IgD-negative memory B cell (primary cell): ENCODE results near the gene PACRG. TPM values are rescaled to one million over a fixed set of nuclear protein-coding genes. Genes with fewer than 3 reads are reported as not detected.
A peak's percentile ranks its signal among the peaks of the same experiment; 100 is the strongest.

Experiments
- H3K27ac Mint-ChIP-seq, 3 donors: one replicate each; pipeline ENCODE4 v1.8.0; 2020 to 2022; ENCODE audit warnings: mild to moderate bottlenecking in 3 of 3, mixed read lengths in 3 of 3, moderate library complexity in 1 of 3
- H3K27me3 Mint-ChIP-seq: one replicate; pipeline ENCODE4 v1.8.0; 2021; ENCODE audit warnings: mixed read lengths
- H3K36me3 Mint-ChIP-seq: one replicate; pipeline ENCODE4 v1.8.0; 2020; ENCODE audit warnings: mild to moderate bottlenecking, mixed read lengths
- H3K4me1 Mint-ChIP-seq, 3 donors: one replicate each; pipeline ENCODE4 v1.8.0; 2020 to 2022; ENCODE audit warnings: mixed read lengths in 3 of 3, mild to moderate bottlenecking in 1 of 3
- H3K4me3 Mint-ChIP-seq, 4 donors: one replicate each; pipeline ENCODE4 v1.8.0; 2020 to 2022; ENCODE audit warnings: mild to moderate bottlenecking in 4 of 4, mixed read lengths in 4 of 4, moderate library complexity in 3 of 4
- H3K9me3 Mint-ChIP-seq, 3 donors: one replicate each; pipeline ENCODE4 v1.8.0; 2020 to 2021; ENCODE audit warnings: mixed read lengths in 3 of 3, mild to moderate bottlenecking in 1 of 3
- polyA plus RNA-seq: library from polyadenylated mRNA; unstranded; fragments of 300-500 nt; fragmentation: Illumina TruSeq; gene quantifications from one replicate; pipeline ENCODE4 v1.2.3, GENCODE V29; 2021

Gene PACRG
- polyA plus RNA-seq, 1 donor from 2014 or later: not detected

GRCh38 chr6:163031931-163032330, 304.2 kb downstream of the PACRG start:
- no peaks in the 10 kb centered on the region for H3K4me1 Mint-ChIP-seq
- H3K4me3 Mint-ChIP-seq: no peak overlapping the region
- no peaks in the 10 kb centered on the region for H3K27me3 Mint-ChIP-seq
- H3K36me3 Mint-ChIP-seq: no peaks in the 10 kb centered on the region
- peaks cover 2 to 10% (median 3%) of the 10 kb centered on the region in 3 donors for H3K9me3 Mint-ChIP-seq
- H3K27ac Mint-ChIP-seq: no peak overlapping the region

GRCh38 chr6:163036160-163036645, 308.4 kb downstream of the PACRG start:
- Mint-ChIP-seq H3K36me3 (no peaks in the 10 kb centered on the region), H3K4me1 (no peaks in the 10 kb centered on the region), H3K27ac (no peak overlapping the region), H3K4me3 (no peak overlapping the region), H3K27me3 (no peaks in the 10 kb centered on the region), H3K9me3 (peaks cover 2 to 15% (median 4%) of the 10 kb centered on the region in 3 donors)

GRCh38 chr6:163038317-163038716, 310.5 kb downstream of the PACRG start:
- no peaks in the 10 kb centered on the region for H3K4me1 Mint-ChIP-seq
- no peak overlapping the region for H3K27ac Mint-ChIP-seq
- no peak overlapping the region for H3K4me3 Mint-ChIP-seq
- H3K9me3 Mint-ChIP-seq: peaks cover 0 to 10% (median 4%) of the 10 kb centered on the region in 3 donors
- no peaks in the 10 kb centered on the region for H3K36me3 Mint-ChIP-seq
- no peaks in the 10 kb centered on the region for H3K27me3 Mint-ChIP-seq

- Mint-ChIP-seq H3K4me1 (no peaks in the 10 kb centered on the region), H3K36me3 (no peaks in the 10 kb centered on the region), H3K4me3 (no peak overlapping the region), H3K27ac (no peak overlapping the region), H3K27me3 (no peaks in the 10 kb centered on the region), H3K9me3 (peaks cover 0 to 4% (median 2%) of the 10 kb centered on the region in 3 donors)
These were observed 320.6 kb downstream of the PACRG start for GRCh38 chr6:163048345-163048744.

- no peaks in the 10 kb centered on the region for H3K36me3 Mint-ChIP-seq
- no peaks in the 10 kb centered on the region for H3K27me3 Mint-ChIP-seq
- H3K9me3 Mint-ChIP-seq: peaks cover 0 to 6% (median 4%) of the 10 kb centered on the region in 3 donors
These were observed 326.0 kb downstream of the PACRG start for GRCh38 chr6:163053667-163054344.

GRCh38 chr6:163054641-163055040, 326.9 kb downstream of the PACRG start:
- Mint-ChIP-seq H3K9me3 (peaks cover 0 to 6% (median 4%) of the 10 kb centered on the region in 3 donors), H3K4me1 (no peaks in the 10 kb centered on the region), H3K27me3 (no peaks in the 10 kb centered on the region), H3K36me3 (no peaks in the 10 kb centered on the region), H3K27ac (peak overlapping the region in 1 of 3 donors; percentile 46), H3K4me3 (no peak overlapping the region)

More at GRCh38 chr6:163053667-163054344, 326.0 kb downstream of the PACRG start:
- Mint-ChIP-seq H3K27ac (no peak overlapping the region), H3K4me1 (no peaks in the 10 kb centered on the region), H3K4me3 (no peak overlapping the region)

- H3K27ac Mint-ChIP-seq: no peak overlapping the region
- no peaks in the 10 kb centered on the region for H3K27me3 Mint-ChIP-seq
- peaks cover 2 to 6% (median 4%) of the 10 kb centered on the region in 3 donors for H3K9me3 Mint-ChIP-seq
- H3K36me3 Mint-ChIP-seq: no peaks in the 10 kb centered on the region
- H3K4me1 Mint-ChIP-seq: no peaks in the 10 kb centered on the region
- H3K4me3 Mint-ChIP-seq: no peak overlapping the region
These were observed 329.5 kb downstream of the PACRG start for GRCh38 chr6:163057260-163057659.

GRCh38 chr6:163062790-163063189, 335.0 kb downstream of the PACRG start:
- Mint-ChIP-seq H3K27ac (no peak overlapping the region), H3K4me3 (no peak overlapping the region), H3K27me3 (no peaks in the 10 kb centered on the region), H3K9me3 (peaks cover 0 to 2% (median 2%) of the 10 kb centered on the region in 3 donors), H3K4me1 (no peaks in the 10 kb centered on the region), H3K36me3 (no peaks in the 10 kb centered on the region)

GRCh38 chr6:163063561-163063960, 335.8 kb downstream of the PACRG start:
- H3K4me3 Mint-ChIP-seq: no peak overlapping the region
- H3K9me3 Mint-ChIP-seq: peaks cover 0 to 3% (median 2%) of the 10 kb centered on the region in 3 donors
- no peak overlapping the region for H3K27ac Mint-ChIP-seq
- H3K27me3 Mint-ChIP-seq: no peaks in the 10 kb centered on the region
- H3K4me1 Mint-ChIP-seq: no peaks in the 10 kb centered on the region
- no peaks in the 10 kb centered on the region for H3K36me3 Mint-ChIP-seq

GRCh38 chr6:163064397-163064796, 336.6 kb downstream of the PACRG start:
- H3K36me3 Mint-ChIP-seq: no peaks in the 10 kb centered on the region
- H3K27ac Mint-ChIP-seq: no peak overlapping the region
- no peaks in the 10 kb centered on the region for H3K27me3 Mint-ChIP-seq
- no peaks in the 10 kb centered on the region for H3K4me1 Mint-ChIP-seq
- H3K9me3 Mint-ChIP-seq: peaks cover 0 to 4% (median 2%) of the 10 kb centered on the region in 3 donors
- no peak overlapping the region for H3K4me3 Mint-ChIP-seq

GRCh38 chr6:163066200-163066599, 338.4 kb downstream of the PACRG start:
- Mint-ChIP-seq H3K27ac (no peak overlapping the region), H3K9me3 (peaks cover 0 to 4% (median 2%) of the 10 kb centered on the region in 3 donors), H3K4me3 (no peak overlapping the region), H3K36me3 (no peaks in the 10 kb centered on the region), H3K4me1 (no peaks in the 10 kb centered on the region), H3K27me3 (no peaks in the 10 kb centered on the region)

- H3K4me1 Mint-ChIP-seq: no peaks in the 10 kb centered on the region
- H3K9me3 Mint-ChIP-seq: peaks cover 0 to 2% (median 0%) of the 10 kb centered on the region in 3 donors
- no peak overlapping the region for H3K4me3 Mint-ChIP-seq
- no peak overlapping the region for H3K27ac Mint-ChIP-seq
- no peaks in the 10 kb centered on the region for H3K27me3 Mint-ChIP-seq
- H3K36me3 Mint-ChIP-seq: no peaks in the 10 kb centered on the region
These were observed 349.4 kb downstream of the PACRG start for GRCh38 chr6:163077134-163077533.

- H3K4me1 Mint-ChIP-seq: no peaks in the 10 kb centered on the region
- peaks cover 0 to 2% (median 0%) of the 10 kb centered on the region in 3 donors for H3K9me3 Mint-ChIP-seq
- H3K27me3 Mint-ChIP-seq: no peaks in the 10 kb centered on the region
- no peaks in the 10 kb centered on the region for H3K36me3 Mint-ChIP-seq
- no peak overlapping the region for H3K27ac Mint-ChIP-seq
- H3K4me3 Mint-ChIP-seq: no peak overlapping the region
These were observed 350.9 kb downstream of the PACRG start for GRCh38 chr6:163078712-163079111.

GRCh38 chr6:163080228-163080627, 352.5 kb downstream of the PACRG start:
- no peaks in the 10 kb centered on the region for H3K27me3 Mint-ChIP-seq
- H3K4me3 Mint-ChIP-seq: no peak overlapping the region
- no peaks in the 10 kb centered on the region for H3K4me1 Mint-ChIP-seq
- H3K9me3 Mint-ChIP-seq: peaks cover 0 to 2% (median 0%) of the 10 kb centered on the region in 3 donors
- no peaks in the 10 kb centered on the region for H3K36me3 Mint-ChIP-seq
- no peak overlapping the region for H3K27ac Mint-ChIP-seq

GRCh38 chr6:163083141-163083540, 355.4 kb downstream of the PACRG start:
- no peaks in the 10 kb centered on the region for H3K4me1 Mint-ChIP-seq
- no peaks in the 10 kb centered on the region for H3K36me3 Mint-ChIP-seq
- H3K27ac Mint-ChIP-seq: no peak overlapping the region
- H3K4me3 Mint-ChIP-seq: no peak overlapping the region
- peaks cover 1% of the 10 kb centered on the region for H3K27me3 Mint-ChIP-seq
- no peaks in the 10 kb centered on the region for H3K9me3 Mint-ChIP-seq

GRCh38 chr6:163085426-163085825, 357.7 kb downstream of the PACRG start:
- Mint-ChIP-seq H3K4me1 (no peaks in the 10 kb centered on the region), H3K4me3 (no peak overlapping the region), H3K27me3 (peaks cover 1% of the 10 kb centered on the region), H3K9me3 (no peaks in the 10 kb centered on the region), H3K27ac (no peak overlapping the region), H3K36me3 (no peaks in the 10 kb centered on the region)
